IMR-90 (cell line): ENCODE results near the gene KCNQ5. TPM values are rescaled to one million over a fixed set of nuclear protein-coding genes. Genes with fewer than 3 reads are reported as not detected.

Experiments
- ATAC-seq: fragments of 200-7000 bp; cut with Tn5 transposase; 2 replicates; pipeline ENCODE4 v1.9.1; 2020; ENCODE audit warnings: low read depth, mild to moderate bottlenecking, moderate library complexity
- BruUV-seq: library from RNA; stranded (reverse); fragments of 400-500 nt; replicated peaks from 2 replicates; lab custom pipeline; 2021; lab: Mats Ljungman, UMichigan
- CTCF ChIA-PET: fragments of 300-600 bp; formaldehyde crosslinking; extraction: SDS; loops from one replicate; lab custom pipeline; 2021; ENCODE audit warnings: antibody characterized with exemption; lab: Yijun Ruan, JAX
- POLR2A ChIA-PET: fragments of 300-600 bp; sonication (Branson Sonifier 250); formaldehyde crosslinking; loops from one replicate; lab custom pipeline; 2022; ENCODE audit warnings: antibody characterized with exemption; ENCODE audit not compliant: unreplicated experiment; lab: Charles Lee
- DNase-seq: peaks from one replicate; pipeline ENCODE4 v3.0.0; 2013
- H2AFZ ChIP-seq: replicated peaks from 2 replicates; pipeline ENCODE3; 2013; ENCODE audit warnings: low read length, mild to moderate bottlenecking; ENCODE audit not compliant: poor library complexity
- H2AK5ac ChIP-seq: 2 replicates; pipeline ENCODE4 v1.6.1; 2013; ENCODE audit warnings: low read depth, low read length, inconsistent platforms
- H2AK9ac ChIP-seq: replicated peaks from 2 replicates; pipeline ENCODE3; 2013; ENCODE audit warnings: mild to moderate bottlenecking, low read depth, low read length, moderate library complexity; ENCODE audit not compliant: poor library complexity
- H2BK120ac ChIP-seq: 2 replicates; pipeline ENCODE4 v1.6.1; 2013; ENCODE audit warnings: low read depth, low read length, inconsistent platforms
- H2BK15ac ChIP-seq: 3 replicates; pipeline ENCODE4 v1.6.1; 2013; ENCODE audit warnings: low read depth, low read length, inconsistent platforms
- H2BK20ac ChIP-seq: 2 replicates; pipeline ENCODE4 v1.6.1; 2013; ENCODE audit warnings: low read depth, mild to moderate bottlenecking, inconsistent platforms, low read length, moderate library complexity
- H2BK5ac ChIP-seq: 2 replicates; pipeline ENCODE4 v1.6.1; 2013; ENCODE audit warnings: mild to moderate bottlenecking, low read depth, low read length, inconsistent platforms; ENCODE audit not compliant: poor library complexity, severe bottlenecking
- H3K14ac ChIP-seq: replicated peaks from 2 replicates; pipeline ENCODE4 v1.6.1; 2013; ENCODE audit warnings: low read depth, low read length, inconsistent platforms
- H3K18ac ChIP-seq: 2 replicates; pipeline ENCODE4 v1.6.1; 2013; ENCODE audit warnings: low read depth, low read length, control low read depth
- H3K23ac ChIP-seq: 2 replicates; pipeline ENCODE4 v1.6.1; 2013; ENCODE audit warnings: low read depth, low read length, inconsistent platforms
- H3K27ac ChIP-seq: 2 replicates; pipeline ENCODE4 v1.5.1; 2013; ENCODE audit warnings: mild to moderate bottlenecking, control low read depth, low read length; ENCODE audit not compliant: insufficient read depth
- H3K27me3 ChIP-seq: 2 replicates; pipeline ENCODE4 v1.6.1; 2013; ENCODE audit warnings: low read length; ENCODE audit not compliant: control insufficient read depth, insufficient read depth
- H3K36me3 ChIP-seq: 2 replicates; pipeline ENCODE4 v1.6.1; 2013; ENCODE audit warnings: low read length, mixed read lengths; ENCODE audit not compliant: control insufficient read depth, insufficient read depth
- H3K4ac ChIP-seq: 2 replicates; pipeline ENCODE4 v1.6.1; 2013; ENCODE audit warnings: low read depth, low read length, inconsistent platforms
- H3K4me1 ChIP-seq: 2 replicates; pipeline ENCODE4 v1.6.1; 2013; ENCODE audit warnings: low read length, mixed read lengths; ENCODE audit not compliant: control insufficient read depth, insufficient read depth
- H3K4me2 ChIP-seq: 2 replicates; pipeline ENCODE4 v1.6.1; 2013; ENCODE audit warnings: low read depth, mild to moderate bottlenecking, control low read depth, low read length, moderate library complexity
- H3K4me3 ChIP-seq: 2 replicates; pipeline ENCODE4 v1.5.1; 2013; ENCODE audit warnings: low read depth, mild to moderate bottlenecking, control low read depth, low read length, moderate library complexity; ENCODE audit not compliant: insufficient read depth
- H3K56ac ChIP-seq: 2 replicates; pipeline ENCODE4 v1.6.1; 2013; ENCODE audit warnings: low read length, inconsistent platforms; ENCODE audit not compliant: insufficient read depth; ENCODE audit errors: extremely low read depth
- H3K79me1 ChIP-seq, 2 experiments: 2 replicates each; pipeline ENCODE4 v1.6.1; 2013; ENCODE audit warnings: low read length in 2 of 2, inconsistent platforms in 1 of 2, low read depth in 1 of 2
- H3K9ac ChIP-seq: 2 replicates; pipeline ENCODE4 v1.6.1; 2013; ENCODE audit warnings: low read depth, low read length, control low read depth
- H3K9me1 ChIP-seq: 2 replicates; pipeline ENCODE4 v1.6.1; 2013; ENCODE audit warnings: low read length, inconsistent platforms; ENCODE audit not compliant: insufficient read depth
- H3K9me3 ChIP-seq: 2 replicates; pipeline ENCODE4 v1.6.1; 2013; ENCODE audit warnings: low read length; ENCODE audit not compliant: control insufficient read depth, insufficient read depth
- H4K20me1 ChIP-seq: 2 replicates; pipeline ENCODE4 v1.6.1; 2013; ENCODE audit warnings: low read length, inconsistent platforms; ENCODE audit not compliant: insufficient read depth
- H4K5ac ChIP-seq: 2 replicates; pipeline ENCODE4 v1.6.1; 2013; ENCODE audit warnings: mild to moderate bottlenecking, low read depth, low read length, control low read depth
- H4K8ac ChIP-seq, 2 experiments: 2 replicates each; pipeline ENCODE4 v1.6.1; 2013; ENCODE audit warnings: low read depth in 2 of 2, low read length in 2 of 2, control low read depth in 1 of 2, inconsistent platforms in 1 of 2
- H4K91ac ChIP-seq: 2 replicates; pipeline ENCODE4 v1.6.1; 2013; ENCODE audit warnings: low read depth, low read length, inconsistent platforms; ENCODE audit not compliant: insufficient read depth
- MAFK ChIP-seq: IDR thresholded peaks from 2 replicates; pipeline ENCODE4 v1.6.1; 2012; ENCODE audit warnings: low read depth, low read length, improper control_type of control experiment
- MAZ ChIP-seq: IDR thresholded peaks from 2 replicates; pipeline ENCODE4 v1.6.1; 2012; ENCODE audit warnings: low read depth, mild to moderate bottlenecking, low read length, improper control_type of control experiment, moderate library complexity, borderline replicate concordance
- NFE2L2 ChIP-seq: fragments of 150-350 bp; IDR thresholded peaks from 2 replicates; pipeline ENCODE4 v1.6.1; 2016; ENCODE audit warnings: low read depth, mild to moderate bottlenecking, low read length
- RCOR1 ChIP-seq: IDR thresholded peaks from 2 replicates; pipeline ENCODE4 v1.6.1; 2012; ENCODE audit warnings: mild to moderate bottlenecking, low read length, improper control_type of control experiment; ENCODE audit not compliant: insufficient replicate concordance
- SMC3 ChIP-seq: fragments of 150-350 bp; IDR thresholded peaks from 2 replicates; pipeline ENCODE4 v1.6.1; 2016; ENCODE audit warnings: low read depth, mild to moderate bottlenecking, antibody characterized with exemption, low read length, moderate library complexity
- WGBS, 2 experiments: methylation state at CpG; one replicate each; pipeline versions ENCODE4 v1.1.5 to v1.1.7; 2013; ENCODE audit warnings: missing lambda C conversion rate in 2 of 2; ENCODE audit not compliant: insufficient read length in 1 of 2; ENCODE audit errors: extremely low coverage in 2 of 2; 5-methylcytosine and 5-hydroxymethylcytosine counted together
- dilution Hi-C: fragments of 300-500 bp; cut with HindIII; formaldehyde crosslinking; loops from one replicate; pipeline ENCODE4 v1.14.3; 2018; ENCODE audit warnings: low sequenced_read_pairs; ENCODE audit not compliant: unreplicated experiment
- in situ Hi-C: fragments of 300-500 bp; cut with MboI; formaldehyde crosslinking; loops from 3 replicates; pipeline ENCODE4 v1.14.3; 2019; ENCODE audit warnings: low sequenced_read_pairs, inconsistent platforms, mixed read lengths
- intact Hi-C: fragments of 100-400 bp; cut with micrococcal nuclease; formaldehyde crosslinking; loops from 2 replicates; pipeline ENCODE4 v1.10.0; 2022
- polyA plus RNA-seq, 3 experiments: library from polyadenylated mRNA; depleted of rRNA; stranded (reverse); fragments of >200 nt; gene quantifications; 2 replicates each; pipeline ENCODE4 v1.2.3, GENCODE V29; 2012; ENCODE audit warnings: low replicate concordance in 1 of 3
- total RNA-seq: library from RNA; depleted of rRNA; stranded (reverse); fragments of >200 nt; gene quantifications from 2 replicates; pipeline ENCODE4 v1.2.3, GENCODE V29; 2012
- TF ChIP-seq, protein P1 (sequence below): fragments of 150-350 bp; IDR thresholded peaks from 2 replicates; pipeline ENCODE4 v1.6.1; 2017; ENCODE audit warnings: mild to moderate bottlenecking, antibody characterized with exemption, low read length, low read depth
- TF ChIP-seq, protein P2 (sequence below): fragments of 150-350 bp; IDR thresholded peaks from 2 replicates; pipeline ENCODE4 v1.6.1; 2016; ENCODE audit warnings: low read depth, mild to moderate bottlenecking, low read length, moderate library complexity, borderline replicate concordance

KCNQ5 gene
- total and polyA plus RNA-seq, 2 of the 4 experiments (the other 2 are of a cell fraction) = 0.75 to 1.3 TPM

- H2AK9ac ChIP-seq = no peak overlapping the region
- DNase-seq = no peak
- no peak overlapping the region for H2BK20ac ChIP-seq
- no peak for ATAC-seq
- ChIA-PET POLR2A (no interaction called here), CTCF (no interaction called here)
- no peak overlapping the region for H3K18ac ChIP-seq
- no peak overlapping the region for H2BK15ac ChIP-seq
- H3K23ac ChIP-seq = no peak overlapping the region
- no peak overlapping the region for H2BK120ac ChIP-seq
- no peak overlapping the region for H4K91ac ChIP-seq
- intact Hi-C loops (no loop called here), dilution Hi-C loops (no loop called here), in situ Hi-C loops (no loop called here)
- no peaks in the 10 kb centered on the region for H3K27me3 ChIP-seq
- H3K4me1 ChIP-seq = no peaks in the 10 kb centered on the region; the same call in 1 of the 2 replicates
- no peak overlapping the region for H3K56ac ChIP-seq
- H3K4me2 ChIP-seq = no peak overlapping the region
- H3K9ac ChIP-seq = no peak overlapping the region
- H4K5ac ChIP-seq = no peak overlapping the region
- H2AK5ac ChIP-seq = no peak overlapping the region
- no TSS peak for BruUV-seq
- WGBS, 2 experiments = no CpG with 5 or more reads among the region's 1 CpG
- H3K79me1 ChIP-seq = no peaks in the 10 kb centered on the region; a peak in 2 of 4 replicates
- no peak overlapping the region for H2BK5ac ChIP-seq
- no peak overlapping the region for H3K14ac ChIP-seq
- no peaks in the 10 kb centered on the region for H4K20me1 ChIP-seq
- H4K8ac ChIP-seq = no peak overlapping the region
- no peak for TF ChIP-seq MAFK
- no peak for TF ChIP-seq MAZ
- TF ChIP-seq, protein P1, sequence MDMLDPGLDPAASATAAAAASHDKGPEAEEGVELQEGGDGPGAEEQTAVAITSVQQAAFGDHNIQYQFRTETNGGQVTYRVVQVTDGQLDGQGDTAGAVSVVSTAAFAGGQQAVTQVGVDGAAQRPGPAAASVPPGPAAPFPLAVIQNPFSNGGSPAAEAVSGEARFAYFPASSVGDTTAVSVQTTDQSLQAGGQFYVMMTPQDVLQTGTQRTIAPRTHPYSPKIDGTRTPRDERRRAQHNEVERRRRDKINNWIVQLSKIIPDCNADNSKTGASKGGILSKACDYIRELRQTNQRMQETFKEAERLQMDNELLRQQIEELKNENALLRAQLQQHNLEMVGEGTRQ = no peak
- TF ChIP-seq SMC3 = no peak
- no peak for TF ChIP-seq RCOR1
- no peak for TF ChIP-seq NFE2L2
- TF ChIP-seq, protein P2, sequence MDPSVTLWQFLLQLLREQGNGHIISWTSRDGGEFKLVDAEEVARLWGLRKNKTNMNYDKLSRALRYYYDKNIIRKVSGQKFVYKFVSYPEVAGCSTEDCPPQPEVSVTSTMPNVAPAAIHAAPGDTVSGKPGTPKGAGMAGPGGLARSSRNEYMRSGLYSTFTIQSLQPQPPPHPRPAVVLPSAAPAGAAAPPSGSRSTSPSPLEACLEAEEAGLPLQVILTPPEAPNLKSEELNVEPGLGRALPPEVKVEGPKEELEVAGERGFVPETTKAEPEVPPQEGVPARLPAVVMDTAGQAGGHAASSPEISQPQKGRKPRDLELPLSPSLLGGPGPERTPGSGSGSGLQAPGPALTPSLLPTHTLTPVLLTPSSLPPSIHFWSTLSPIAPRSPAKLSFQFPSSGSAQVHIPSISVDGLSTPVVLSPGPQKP = no peak
- no peaks in the 10 kb centered on the region for H3K36me3 ChIP-seq
- H2AFZ ChIP-seq = no peak overlapping the region
- H3K9me3 ChIP-seq = no peaks in the 10 kb centered on the region
- no peak overlapping the region for H3K4ac ChIP-seq
- H3K27ac ChIP-seq = no peak overlapping the region
- no peaks in the 10 kb centered on the region; the same call in 1 of the 2 replicates for H3K9me1 ChIP-seq
- H3K4me3 ChIP-seq = no peak overlapping the region
Measured at GRCh38 chr6:72675396-72675795, 53.5 kb downstream of the KCNQ5 start.
